Renal cortical epithelial cell (primary cell): ENCODE results near the gene PCMT1. TPM values are rescaled to one million over a fixed set of nuclear protein-coding genes. Genes with fewer than 3 reads are reported as not detected.

Experiments used
- DNase-seq: peaks from one replicate; pipeline ENCODE4 v3.0.0-alpha.2; 2011; ENCODE audit warnings: low read depth
- total RNA-seq: library from RNA; depleted of rRNA; stranded (reverse); fragments of >200 nt; gene quantifications from 2 replicates; pipeline ENCODE4 v1.2.3, GENCODE V29; 2014

PCMT1 gene
- total RNA-seq, 1 donor from 2014 or later, result 157 TPM

GRCh38 chr6:149854532-149854931 is 105.0 kb downstream of the PCMT1 start:
- peak; percentile 41 for DNase-seq

GRCh38 chr6:149855040-149855654 is 105.6 kb downstream of the PCMT1 start:
- DNase-seq, result peak; percentile 96

DNA sequence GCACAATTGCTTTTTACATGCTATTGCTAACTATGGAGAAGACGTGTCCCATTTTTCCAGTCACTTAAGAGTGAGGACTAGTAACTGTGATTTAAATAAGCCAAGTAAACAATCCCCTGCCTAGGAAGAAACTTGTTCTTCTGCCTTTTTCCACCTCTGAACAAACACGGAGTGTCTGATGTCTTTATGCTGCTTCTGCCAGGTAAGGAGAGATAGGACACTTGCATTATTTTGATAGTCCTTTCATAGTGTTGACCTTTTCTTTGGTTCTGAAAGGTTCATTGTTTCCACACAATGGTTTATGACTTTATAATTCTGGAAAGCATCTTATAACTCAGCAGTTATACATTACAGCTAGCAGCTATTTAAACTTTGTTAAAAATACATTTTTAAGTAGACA is 106.2 kb downstream of the PCMT1 start:
- DNase-seq, result no peak

DNA sequence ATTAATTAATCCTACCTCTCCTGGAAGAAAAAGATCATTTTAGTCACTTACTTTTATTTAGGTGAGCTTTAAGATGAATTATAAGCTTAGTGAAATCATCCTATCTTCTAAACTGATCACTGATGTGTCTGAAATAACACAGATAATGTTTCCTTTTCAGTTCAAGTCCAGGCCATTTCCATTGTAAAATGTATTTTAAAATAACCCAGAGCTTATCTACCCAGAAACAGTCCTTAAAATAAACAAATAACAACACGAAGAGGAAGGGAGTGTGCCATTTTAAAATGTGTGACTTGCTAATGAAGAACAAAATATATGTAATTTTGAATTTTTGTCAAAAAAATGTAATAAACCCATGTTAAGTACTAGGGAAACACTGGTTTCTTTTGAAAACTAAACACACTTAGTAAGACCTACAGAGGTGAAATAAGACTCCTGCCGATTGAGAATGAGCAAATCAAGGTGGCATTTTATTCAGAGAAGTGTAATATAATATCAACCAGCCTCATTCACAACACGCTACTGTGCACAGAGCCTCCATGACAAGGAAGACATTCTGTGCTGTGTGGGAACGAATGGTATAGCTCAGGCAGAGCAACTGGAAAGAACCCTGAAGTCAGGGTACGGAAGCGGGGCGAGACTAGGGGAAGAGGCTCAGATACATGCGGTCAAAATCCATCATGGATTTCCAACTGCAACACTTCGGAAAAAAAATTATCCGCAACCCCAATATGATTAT is 106.9 kb downstream of the PCMT1 start:
- DNase-seq, result no peak

DNA sequence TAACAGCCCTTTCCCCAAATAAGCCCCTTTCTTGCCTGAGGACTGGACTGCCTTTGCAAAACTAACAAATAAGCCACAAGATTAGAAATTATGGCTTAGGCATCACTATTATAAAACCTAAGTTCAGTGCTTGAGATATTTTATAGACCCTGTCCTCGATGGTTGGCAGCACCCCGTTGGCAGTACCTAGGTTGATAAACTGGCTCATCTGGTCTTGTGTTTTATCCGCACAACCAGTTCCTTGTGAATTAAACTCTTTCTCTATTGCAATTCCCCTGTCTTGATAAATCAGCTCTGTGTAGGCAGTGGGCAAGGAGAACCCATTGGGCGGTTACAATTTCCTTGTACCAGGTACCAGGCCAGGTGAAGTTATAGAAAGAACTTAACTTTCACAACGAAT is 108.0 kb downstream of the PCMT1 start:
- no peak for DNase-seq

DNA sequence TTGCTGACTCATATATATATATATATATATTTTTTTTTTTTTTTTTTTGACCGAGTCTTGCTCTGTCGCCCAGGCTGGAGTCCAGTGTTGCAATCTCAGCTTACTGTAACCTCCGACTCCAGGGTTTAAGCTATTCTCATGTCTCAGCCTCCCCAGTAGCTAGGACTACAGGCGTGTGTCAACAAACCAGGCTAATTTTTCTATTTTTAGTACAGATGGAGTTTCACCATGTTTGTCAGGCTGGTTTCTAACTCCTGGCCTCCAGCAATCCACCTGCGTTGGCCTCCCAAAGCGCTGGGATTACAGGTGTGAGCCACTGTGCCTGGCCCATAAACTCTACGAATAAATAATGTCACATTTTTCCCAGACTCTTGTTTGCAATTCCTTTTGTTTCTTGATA is 109.8 kb downstream of the PCMT1 start:
- DNase-seq, result peak; percentile 86

DNA sequence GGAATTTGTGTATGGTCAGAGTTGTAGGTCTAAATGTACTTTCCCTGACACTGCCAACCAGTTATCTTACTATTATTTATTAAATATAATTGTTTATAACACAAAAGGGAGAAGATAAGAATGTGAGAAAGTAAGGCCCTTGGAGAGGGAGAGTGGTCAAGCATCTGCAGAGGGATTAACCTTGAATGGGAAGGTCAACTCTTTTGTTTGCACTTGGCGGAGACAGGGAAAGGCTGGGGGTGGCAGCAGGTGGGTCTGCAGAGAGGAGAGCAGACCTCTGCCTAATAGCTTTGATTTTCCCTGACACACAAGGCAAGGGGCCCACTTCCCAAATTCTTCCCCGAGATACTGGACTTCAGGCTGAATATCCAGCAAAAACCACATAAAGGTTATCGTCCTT is 110.4 kb downstream of the PCMT1 start:
- DNase-seq, result no peak

DNA sequence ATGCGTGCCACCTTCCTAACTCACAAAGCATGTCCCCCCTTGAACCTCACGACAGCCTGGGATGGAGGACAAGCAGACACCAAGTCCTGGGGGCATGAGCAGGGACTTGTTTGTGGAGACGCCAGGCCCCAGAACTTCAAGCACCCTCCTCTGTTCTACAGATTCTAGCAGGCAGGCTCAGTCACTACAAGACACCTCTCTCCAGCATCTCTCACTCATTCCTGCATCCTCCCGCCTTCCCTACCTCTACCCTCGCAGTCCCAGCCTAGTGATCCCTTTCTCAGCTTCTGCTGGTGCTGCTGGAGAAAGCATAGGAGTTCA is 110.9 kb downstream of the PCMT1 start:
- no peak for DNase-seq

Other genes starting within 250 kb of the PCMT1 start
- 38.7 and 59.0 TPM in 2 replicates for gene PPIL4, start 203.7 kb upstream of the PCMT1 start, total RNA-seq
- gene GINM1, start 183.4 kb upstream of the PCMT1 start, total RNA-seq, result 70.5 and 91.2 TPM in 2 replicates
- gene KATNA1, start 101.0 kb upstream of the PCMT1 start, total RNA-seq, result 29.5 and 36.8 TPM in 2 replicates
- gene LATS1, start 31.6 kb upstream of the PCMT1 start, total RNA-seq, result 6.4 and 19.7 TPM in 2 replicates
- gene NUP43, start 3.2 kb upstream of the PCMT1 start, total RNA-seq, result 18.9 and 29.3 TPM in 2 replicates
- 21.5 and 34.4 TPM in 2 replicates for gene LRP11, start 114.6 kb downstream of the PCMT1 start, total RNA-seq
- gene RAET1E, start 148.4 kb downstream of the PCMT1 start, total RNA-seq, result not detected in 2 replicates
- gene RAET1G, start 173.4 kb downstream of the PCMT1 start, total RNA-seq, result 0.15 TPM in 1 of 2 replicates, not detected in the other
- gene ULBP2, start 192.3 kb downstream of the PCMT1 start, total RNA-seq, result 8.2 and 14.4 TPM in 2 replicates
- gene ULBP1, start 214.2 kb downstream of the PCMT1 start, total RNA-seq, result 0.17 and 0.20 TPM in 2 replicates